ENCODE measurements around the gene PTPN1.

PTPN1 gene

GRCh38 chr20:50634191-50634590, 124.0 kb downstream of the PTPN1 start:
- DNase-seq (ENCODE audit: low read depth, low spot score) = no peak

Data from activated naive CD8-positive, alpha-beta T cell treated with anti-CD3 and anti-CD28 coated beads, Interleukin-2, amount 50 U/mL, for 16 hours (primary cell).